Liver (tissue), 9 donors: ENCODE data around the gene IL1RAP. TPM values are rescaled to one million over a fixed set of nuclear protein-coding genes. Genes with fewer than 3 reads are reported as not detected.

Experiments
- DNase-seq: peaks from one replicate; pipeline ENCODE4 v3.0.0-alpha.2; 2017; ENCODE audit warnings: low spot score
- H3K27ac ChIP-seq, 2 donors: one replicate each; pipeline ENCODE4 v1.7.0; 2013; ENCODE audit warnings: inconsistent platforms in 2 of 2, low read length in 2 of 2, control low read depth in 1 of 2, low read depth in 1 of 2, mild to moderate bottlenecking in 1 of 2
- H3K27me3 ChIP-seq, 4 donors: one replicate each; pipeline versions ENCODE4 v1.6.1 to v1.7.0; 2013; ENCODE audit warnings: low read length in 3 of 4, inconsistent platforms in 1 of 4, mild to moderate bottlenecking in 1 of 4, moderate library complexity in 1 of 4; ENCODE audit not compliant: control insufficient read depth in 4 of 4, insufficient read depth in 4 of 4
- H3K36me3 ChIP-seq, 4 donors: one replicate each; pipeline versions ENCODE4 v1.6.1 to v1.7.0; 2013; ENCODE audit warnings: low read length in 3 of 4, mild to moderate bottlenecking in 3 of 4, low read depth in 1 of 4, moderate library complexity in 1 of 4; ENCODE audit not compliant: control insufficient read depth in 4 of 4, insufficient read depth in 3 of 4
- H3K4me1 ChIP-seq, 4 donors: one replicate each; pipeline versions ENCODE4 v1.6.1 to v1.7.0; 2013; ENCODE audit warnings: low read length in 3 of 4, mild to moderate bottlenecking in 3 of 4, moderate library complexity in 1 of 4; ENCODE audit not compliant: control insufficient read depth in 4 of 4, insufficient read depth in 4 of 4
- H3K4me3 ChIP-seq, 3 donors: one replicate each; pipeline versions ENCODE4 v1.6.1 to v1.7.0; 2013; ENCODE audit warnings: low read length in 3 of 3, control low read depth in 1 of 3, low read depth in 1 of 3, mild to moderate bottlenecking in 1 of 3
- H3K9ac ChIP-seq, 2 donors: one replicate each; pipeline ENCODE4 v1.7.0; 2013; ENCODE audit warnings: low read length in 2 of 2, mild to moderate bottlenecking in 2 of 2, moderate library complexity in 2 of 2, control low read depth in 1 of 2, low read depth in 1 of 2
- H3K9me3 ChIP-seq, 4 donors: one replicate each; pipeline versions ENCODE4 v1.6.1 to v1.7.0; 2013; ENCODE audit warnings: low read length in 3 of 4; ENCODE audit not compliant: control insufficient read depth in 4 of 4
- FOXA2 ChIP-seq: IDR thresholded peaks from 2 replicates; pipeline ENCODE4 v1.6.1; 2016; ENCODE audit warnings: antibody characterized with exemption
- NR2F2 ChIP-seq: IDR thresholded peaks from 2 replicates; pipeline ENCODE4 v1.6.1; 2016; ENCODE audit warnings: antibody characterized with exemption
- RAD21 ChIP-seq, 2 donors: IDR thresholded peaks; 2 replicates each; pipeline ENCODE4 v1.6.1; 2016; ENCODE audit warnings: antibody characterized with exemption in 2 of 2, mild to moderate bottlenecking in 2 of 2
- RXRA ChIP-seq, 2 donors: IDR thresholded peaks; 2 replicates each; pipeline ENCODE4 v1.6.1; 2017 to 2018; ENCODE audit warnings: antibody characterized with exemption in 2 of 2, mild to moderate bottlenecking in 1 of 2
- SP1 ChIP-seq: IDR thresholded peaks from 2 replicates; pipeline ENCODE4 v1.6.1; 2018; ENCODE audit warnings: antibody characterized with exemption, mild to moderate bottlenecking
- YY1 ChIP-seq: IDR thresholded peaks from 2 replicates; pipeline ENCODE4 v1.6.1; 2016; ENCODE audit warnings: antibody characterized with exemption, mild to moderate bottlenecking
- WGBS: extraction: QIAGEN DNeasy Blood & Tissue Kit; methylation state at CpG from one replicate; pipeline ENCODE4 v1.1.7; 2013; 5-methylcytosine and 5-hydroxymethylcytosine counted together
- polyA plus RNA-seq, 2 donors: library from polyadenylated mRNA; stranded (reverse) in 1 of 2; unstranded in 1 of 2; fragments of 200-250 nt in 1 of 2; fragments of >200 nt in 1 of 2; fragmentation: Nextera tagmentation in 1 of 2; extraction: Ambion mirVana in 1 of 2; gene quantifications; one replicate each; pipeline versions ENCODE4 v1.2.1 to v1.2.3, GENCODE V29; 2013 to 2015
- total RNA-seq, 2 donors: library from RNA; depleted of rRNA; stranded (reverse); fragments of >200 nt; gene quantifications; one replicate each; pipeline ENCODE4 v1.2.3, GENCODE V29; 2014
- TF ChIP-seq, protein P1 (sequence below): fragments of 150-350 bp; IDR thresholded peaks from 2 replicates; pipeline ENCODE4 v1.5.1; 2017; ENCODE audit warnings: improper control_type of control experiment, low read depth, low read length; ENCODE audit not compliant: missing input control
- TF ChIP-seq, protein P2 (sequence below): IDR thresholded peaks from 2 replicates; pipeline ENCODE4 v1.6.1; 2016; ENCODE audit warnings: antibody characterized with exemption
- donor health status: healthy.
- donor health status: healthy.
- donor health status: healthy.
- donor health status: healthy.
- donor health status: healthy.

Gene IL1RAP
- total and polyA plus RNA-seq, 4 donors, result 53.7 to 230 (median 71.6) TPM

DNA sequence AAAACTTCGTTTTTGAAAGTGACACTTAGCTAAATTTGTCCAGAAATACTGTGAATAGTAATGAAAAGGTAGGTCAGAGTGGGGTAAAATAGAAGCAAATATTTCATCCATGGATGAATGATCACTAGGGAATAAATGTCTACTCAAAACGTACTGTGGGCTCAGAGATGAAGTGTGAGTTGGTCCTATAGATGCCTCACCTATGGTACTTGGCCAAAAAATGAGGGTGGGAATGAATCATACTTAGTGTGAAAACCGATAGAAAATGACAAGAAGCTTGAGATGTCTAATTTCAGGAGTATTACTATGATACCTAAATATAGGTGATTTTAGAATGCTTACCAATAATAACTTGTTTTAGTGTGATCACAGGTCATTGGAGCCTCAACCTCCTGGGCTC lies 192.7 kb downstream of the IL1RAP start:
- H3K4me3 ChIP-seq, result no peak overlapping the region
- no peak overlapping the region for H3K27ac ChIP-seq
- H3K27me3 ChIP-seq, result no peaks in the 10 kb centered on the region
- 78% methylated on average over 3 of the region's 3 CpGs for WGBS
- no peaks in the 10 kb centered on the region for H3K9me3 ChIP-seq
- H3K9ac ChIP-seq, result no peak overlapping the region
- no peaks in the 10 kb centered on the region for H3K4me1 ChIP-seq
- no peaks in the 10 kb centered on the region for H3K36me3 ChIP-seq
- no peak for DNase-seq
- no peak for TF ChIP-seq RXRA (IDR thresholded peaks at IDR 0.05)
- TF ChIP-seq, protein P1, sequence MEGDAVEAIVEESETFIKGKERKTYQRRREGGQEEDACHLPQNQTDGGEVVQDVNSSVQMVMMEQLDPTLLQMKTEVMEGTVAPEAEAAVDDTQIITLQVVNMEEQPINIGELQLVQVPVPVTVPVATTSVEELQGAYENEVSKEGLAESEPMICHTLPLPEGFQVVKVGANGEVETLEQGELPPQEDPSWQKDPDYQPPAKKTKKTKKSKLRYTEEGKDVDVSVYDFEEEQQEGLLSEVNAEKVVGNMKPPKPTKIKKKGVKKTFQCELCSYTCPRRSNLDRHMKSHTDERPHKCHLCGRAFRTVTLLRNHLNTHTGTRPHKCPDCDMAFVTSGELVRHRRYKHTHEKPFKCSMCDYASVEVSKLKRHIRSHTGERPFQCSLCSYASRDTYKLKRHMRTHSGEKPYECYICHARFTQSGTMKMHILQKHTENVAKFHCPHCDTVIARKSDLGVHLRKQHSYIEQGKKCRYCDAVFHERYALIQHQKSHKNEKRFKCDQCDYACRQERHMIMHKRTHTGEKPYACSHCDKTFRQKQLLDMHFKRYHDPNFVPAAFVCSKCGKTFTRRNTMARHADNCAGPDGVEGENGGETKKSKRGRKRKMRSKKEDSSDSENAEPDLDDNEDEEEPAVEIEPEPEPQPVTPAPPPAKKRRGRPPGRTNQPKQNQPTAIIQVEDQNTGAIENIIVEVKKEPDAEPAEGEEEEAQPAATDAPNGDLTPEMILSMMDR, result no peak
- TF ChIP-seq RAD21 (IDR thresholded peaks at IDR 0.05), result no peak
- TF ChIP-seq, protein P2, sequence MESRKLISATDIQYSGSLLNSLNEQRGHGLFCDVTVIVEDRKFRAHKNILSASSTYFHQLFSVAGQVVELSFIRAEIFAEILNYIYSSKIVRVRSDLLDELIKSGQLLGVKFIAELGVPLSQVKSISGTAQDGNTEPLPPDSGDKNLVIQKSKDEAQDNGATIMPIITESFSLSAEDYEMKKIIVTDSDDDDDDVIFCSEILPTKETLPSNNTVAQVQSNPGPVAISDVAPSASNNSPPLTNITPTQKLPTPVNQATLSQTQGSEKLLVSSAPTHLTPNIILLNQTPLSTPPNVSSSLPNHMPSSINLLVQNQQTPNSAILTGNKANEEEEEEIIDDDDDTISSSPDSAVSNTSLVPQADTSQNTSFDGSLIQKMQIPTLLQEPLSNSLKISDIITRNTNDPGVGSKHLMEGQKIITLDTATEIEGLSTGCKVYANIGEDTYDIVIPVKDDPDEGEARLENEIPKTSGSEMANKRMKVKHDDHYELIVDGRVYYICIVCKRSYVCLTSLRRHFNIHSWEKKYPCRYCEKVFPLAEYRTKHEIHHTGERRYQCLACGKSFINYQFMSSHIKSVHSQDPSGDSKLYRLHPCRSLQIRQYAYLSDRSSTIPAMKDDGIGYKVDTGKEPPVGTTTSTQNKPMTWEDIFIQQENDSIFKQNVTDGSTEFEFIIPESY, result no peak
- TF ChIP-seq YY1, result no peak
- no peak for TF ChIP-seq NR2F2
- TF ChIP-seq FOXA2, result no peak
- TF ChIP-seq SP1, result no peak

Other genes with a start within 250 kb of the IL1RAP start
- 10 to 100 TPM; 85.2 to 92.0 TPM for gene CLDN1, start 191.6 kb upstream of the IL1RAP start, total RNA-seq
- 10 to 100 TPM; 57.8 to 89.4 TPM for gene CLDN1, start 191.6 kb upstream of the IL1RAP start, polyA plus RNA-seq
- under 1 TPM; 0.75 to 0.89 TPM for gene CLDN16, start 125.9 kb upstream of the IL1RAP start, total RNA-seq
- under 1 TPM; 0.22 to 0.64 TPM for gene CLDN16, start 125.9 kb upstream of the IL1RAP start, polyA plus RNA-seq
- not detected for gene TMEM207, start 64.2 kb upstream of the IL1RAP start, total RNA-seq
- gene TMEM207, start 64.2 kb upstream of the IL1RAP start, polyA plus RNA-seq, result not detected